Posterior vena cava (tissue), 2 donors: ENCODE results near the gene PYURF. TPM values are rescaled to one million over a fixed set of nuclear protein-coding genes. Genes with fewer than 3 reads are reported as not detected.

ENCODE experiments used
- DNase-seq: peaks from one replicate; pipeline ENCODE4 v3.0.0-alpha.2; 2020; ENCODE audit warnings: low spot score
- intact Hi-C, 2 donors: fragments of 100-400 bp; cut with DNase I; formaldehyde crosslinking; loops; one replicate each; pipeline versions ENCODE4 v1.14.1 to v1.14.2; 2022 to 2023
- long read RNA-seq, 2 donors: library from polyadenylated mRNA; unstranded; transcript quantifications; one replicate each; pipeline ENCODE4 v2.0.0, GENCODE V29; 2020 to 2021
- total RNA-seq, 2 donors: library from RNA; stranded (reverse); fragmentation: NEBNext Ultra II Directional; extraction: Animal tissue kit (Norgen Biotek cat#: 25700); gene quantifications; one replicate each; pipeline ENCODE4 v1.2.1, GENCODE V29; 2021
- donor health status: DM: yes; HTN: yes; CAD: no.
- donor health status: DM: yes; HTN: yes; CAD: no.

The PYURF gene
- total RNA-seq = 10 to 100 TPM; 61.6 to 65.9 TPM
- long read RNA-seq, donor 1, transcript PYURF-201 (2 exons, 1,361 nt) = major isoform, 73 of 73 reads
- long read RNA-seq, donor 1, partial matches to known transcripts = 0 of 73 reads
- long read RNA-seq, donor 1, other reads (novel, unspliced or antisense) = 0 of 73 reads
- long read RNA-seq, donor 2, transcript PYURF-201 (2 exons, 1,361 nt) = major isoform, 499 of 502 reads
- long read RNA-seq, donor 2, partial matches to known transcripts = 0 of 502 reads
- long read RNA-seq, donor 2, other reads (novel, unspliced or antisense) = 3 of 502 reads

DNA sequence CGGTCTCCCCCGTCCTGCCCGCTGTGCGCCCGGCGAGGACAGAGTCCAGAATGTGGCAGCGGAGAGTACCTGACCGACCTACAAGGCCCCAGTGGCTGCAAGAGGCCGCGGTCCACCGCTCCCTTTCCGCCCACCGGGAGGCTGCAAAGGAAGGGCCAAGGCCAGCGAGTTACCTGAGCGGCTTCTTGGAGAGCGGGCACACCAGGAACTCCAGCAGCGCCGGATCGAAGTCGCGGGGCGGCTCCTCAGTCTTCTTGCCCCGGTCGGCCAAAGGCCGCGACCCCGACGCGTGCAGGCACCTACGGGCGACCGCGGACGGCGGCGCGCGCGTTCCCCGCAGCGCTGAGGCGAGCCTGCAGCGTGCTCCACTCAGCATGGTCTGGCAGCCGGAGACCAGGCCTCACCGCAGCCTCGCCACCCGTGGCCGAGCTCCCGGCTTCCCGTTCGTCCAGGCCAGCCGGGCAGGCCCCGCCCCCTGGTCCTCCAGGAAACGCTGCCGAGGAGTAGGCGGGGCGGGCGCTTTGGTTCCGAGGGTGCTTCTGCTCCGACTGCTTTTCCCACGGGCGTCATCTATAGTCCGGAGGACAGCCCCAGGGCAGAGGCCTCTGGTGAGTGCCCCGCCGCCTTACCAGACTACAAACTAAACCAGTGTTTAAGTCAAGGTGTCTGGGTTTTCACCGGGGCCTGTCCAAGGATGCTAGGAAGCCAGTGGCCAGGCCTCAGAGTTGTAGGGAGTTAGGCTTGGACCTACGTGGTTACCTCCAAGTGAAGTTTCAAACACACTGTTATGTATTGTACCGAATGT, at the start of gene PYURF:
PYURF (minus strand) TSS at position 452 of the 805 bp plus-strand sequence; CDS start at position 376, 76 bp downstream.
- intact Hi-C loops = loop anchor here in 1 of 2 donors (10.0 kb wide), 1 partner anchor 141 kb away; no protein-coding TSS in a partner anchor
- peak; percentile 98 for DNase-seq

GRCh38 chr4:88570001-88570400, 46.4 kb upstream of the PYURF start:
- intact Hi-C loops = no loop called here
- no peak for DNase-seq

DNA sequence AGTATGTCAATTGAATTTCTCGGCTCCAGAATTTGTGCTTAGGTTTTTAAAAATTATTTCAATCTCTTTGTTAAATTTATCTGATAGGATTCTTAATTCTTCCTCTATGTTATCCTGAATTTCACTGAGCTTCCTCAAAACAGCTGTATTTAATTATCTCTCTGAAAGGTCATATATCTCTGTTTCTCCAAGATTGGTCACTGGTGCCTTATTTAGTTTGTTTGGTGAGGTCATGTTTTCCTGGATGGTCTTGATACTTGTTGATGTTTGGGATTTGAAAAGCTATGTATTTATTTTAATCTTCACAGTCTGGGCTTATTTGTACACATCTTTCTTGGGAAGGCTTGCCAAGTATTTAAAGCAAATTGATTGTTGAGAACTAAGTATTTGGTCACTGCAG, 44.0 kb upstream of the PYURF start:
- no peak for DNase-seq
- intact Hi-C loops = no loop called here

DNA sequence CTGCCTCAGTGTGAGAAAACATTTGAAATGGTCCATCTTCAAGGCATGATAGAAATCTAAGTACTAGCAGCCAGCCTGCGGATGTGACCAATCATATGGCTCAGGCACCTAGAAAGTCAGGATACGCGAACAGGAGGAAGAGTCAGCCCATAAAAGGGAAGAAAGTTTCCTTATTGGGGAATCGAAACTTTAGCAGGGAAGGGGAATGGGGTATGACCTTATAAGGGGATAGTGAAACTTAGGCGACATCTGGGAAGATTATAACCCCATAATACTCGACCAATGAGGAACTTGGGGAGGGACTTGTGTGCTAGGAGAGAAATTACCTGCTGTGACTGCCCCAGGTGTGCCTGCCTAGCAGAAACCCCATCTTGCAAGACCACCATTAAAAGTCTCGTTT, 26.2 kb upstream of the PYURF start:
- no peak for DNase-seq
- intact Hi-C loops = no loop called here

GRCh38 chr4:88539322-88540068, 15.9 kb upstream of the PYURF start:
- intact Hi-C loops = loop anchor here in 1 of 2 donors (10.0 kb wide), 1 partner anchor 45 kb away; no protein-coding TSS in a partner anchor
- peak; percentile 84 for DNase-seq

GRCh38 chr4:88537709-88538108, 14.1 kb upstream of the PYURF start:
- no peak for DNase-seq
- intact Hi-C loops = loop anchor here in 1 of 2 donors (10.0 kb wide), 1 partner anchor 47 kb away; no protein-coding TSS in a partner anchor

GRCh38 chr4:88535090-88535755, 11.6 kb upstream of the PYURF start:
- intact Hi-C loops = loop anchor here in 1 of 2 donors (10.0 kb wide), 1 partner anchor 50 kb away; no protein-coding TSS in a partner anchor
- no peak for DNase-seq

GRCh38 chr4:88533937-88534750, 10.6 kb upstream of the PYURF start:
- intact Hi-C loops = loop anchor here in 1 of 2 donors (10.0 kb wide), 1 partner anchor 51 kb away; no protein-coding TSS in a partner anchor
- DNase-seq = no peak

GRCh38 chr4:88533088-88533790, 9.7 kb upstream of the PYURF start:
- DNase-seq = no peak
- intact Hi-C loops = loop anchor here in 1 of 2 donors (10.0 kb wide), 1 partner anchor 52 kb away; no protein-coding TSS in a partner anchor

GRCh38 chr4:88531549-88531948, 8.0 kb upstream of the PYURF start:
- no peak for DNase-seq
- intact Hi-C loops = loop anchor here in 1 of 2 donors (10.0 kb wide), 1 partner anchor 53 kb away; no protein-coding TSS in a partner anchor

- intact Hi-C loops = loop anchor here (5.0 to 10.0 kb wide), 2 partner anchors 128 to 136 kb away; no protein-coding TSS in a partner anchor
- no peak for DNase-seq
Observed at GRCh38 chr4:88528861-88529260, 5.3 kb upstream of the PYURF start.

DNA sequence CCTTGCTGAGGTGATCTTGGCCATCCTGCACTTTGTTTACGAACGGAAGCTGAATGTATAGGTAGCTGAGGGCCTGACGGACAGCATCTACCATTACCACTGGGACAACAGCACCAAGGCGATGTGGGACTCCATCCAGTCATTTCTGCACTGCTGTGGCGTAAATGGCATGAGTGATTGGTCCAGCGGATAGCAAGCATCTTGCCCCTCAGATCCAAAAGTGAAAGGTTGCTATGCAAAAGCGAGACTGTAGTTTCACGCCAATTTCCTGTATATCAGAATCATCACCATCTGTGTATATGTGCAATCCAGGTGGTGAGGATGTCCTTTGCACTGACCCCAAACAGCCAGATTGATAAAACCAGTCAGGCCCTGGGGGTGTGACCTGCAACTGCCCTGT, 4.2 kb upstream of the PYURF start:
- intact Hi-C loops = loop anchor here (5.0 to 10.0 kb wide), 2 partner anchors 130 to 137 kb away; no protein-coding TSS in a partner anchor
- no peak for DNase-seq

DNA sequence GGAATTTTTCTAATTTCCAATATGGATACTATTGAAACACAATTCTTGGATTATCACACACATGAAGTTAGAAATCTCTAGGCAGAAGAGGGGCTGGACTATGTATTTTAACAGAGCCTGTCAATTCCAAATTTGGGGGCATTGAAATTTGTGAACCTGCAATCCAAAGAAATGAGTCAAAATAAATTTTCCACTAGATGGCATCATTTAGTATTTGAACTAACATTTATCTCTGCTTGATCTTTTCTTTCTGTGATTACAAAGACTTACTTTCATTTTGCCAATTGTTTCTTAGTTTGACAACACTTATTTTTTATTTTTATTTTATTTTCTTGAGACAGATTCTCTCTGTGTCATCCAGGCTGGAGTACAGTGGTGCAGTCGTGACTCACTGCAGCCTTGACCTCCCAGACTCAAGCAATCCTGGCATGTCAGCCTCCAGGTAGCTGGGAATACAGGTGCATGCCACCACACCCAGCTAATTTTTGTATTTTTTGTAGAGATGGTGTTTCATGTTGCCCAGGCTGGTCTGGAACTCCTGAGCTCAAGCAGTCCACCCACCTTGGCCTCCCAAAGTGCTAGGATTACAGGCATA, 2.7 kb upstream of the PYURF start:
- intact Hi-C loops = loop anchor here (5.0 to 10.0 kb wide), 2 partner anchors 131 to 138 kb away; no protein-coding TSS in a partner anchor
- DNase-seq = no peak

DNA sequence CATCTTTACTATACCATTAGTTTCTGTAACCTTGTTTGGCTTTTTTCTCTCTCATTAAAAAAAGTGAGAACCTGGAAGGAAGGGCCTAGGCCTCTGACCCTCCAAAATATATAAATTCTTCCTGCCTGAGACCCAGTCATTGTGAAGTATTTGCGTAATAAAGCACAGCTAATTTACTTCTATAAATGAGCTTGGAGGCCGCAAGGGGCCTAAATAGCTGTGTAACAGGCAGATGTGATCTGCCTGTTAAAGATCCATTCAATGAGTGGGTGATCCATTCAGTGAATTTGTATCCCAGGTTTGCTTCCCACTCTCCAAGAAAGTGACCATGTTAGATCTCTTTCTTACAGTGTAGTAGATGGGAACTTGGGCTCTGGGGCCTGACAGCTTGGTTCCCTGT, 595 bp upstream of the PYURF start:
- intact Hi-C loops = loop anchor here in 1 of 2 donors (10.0 kb wide), 1 partner anchor 141 kb away; no protein-coding TSS in a partner anchor
- no peak for DNase-seq

- intact Hi-C loops = loop anchor here in 1 of 2 donors (10.0 kb wide), 1 partner anchor 142 kb away; no protein-coding TSS in a partner anchor
- DNase-seq = peak; percentile 81
Observed at GRCh38 chr4:88522702-88523324, 763 bp downstream of the PYURF start.

DNA sequence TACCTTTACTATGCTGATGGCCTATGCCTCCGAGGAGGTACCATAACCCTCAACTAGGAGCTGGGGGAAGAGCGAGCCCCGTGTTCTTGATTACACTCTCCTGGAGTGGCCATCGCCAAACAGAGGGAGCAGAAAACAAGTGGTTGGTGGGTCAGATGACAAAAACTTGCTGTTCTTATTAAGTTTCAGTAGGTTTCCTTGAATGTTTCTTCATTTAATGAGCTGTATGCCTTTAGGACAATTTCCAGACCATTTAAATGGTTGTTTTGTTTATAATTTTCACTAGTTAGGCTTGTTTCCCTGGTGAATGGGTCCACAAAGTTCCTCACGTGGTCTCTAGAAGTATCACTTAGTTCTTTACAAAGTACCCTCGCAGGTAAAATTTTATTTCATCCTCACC, 4.7 kb downstream of the PYURF start:
- intact Hi-C loops = loop anchor here (10.0 kb wide), 2 partner anchors 144 to 154 kb away; partner anchors contain the start of gene HERC6 (in 1 of the 2)
- no peak for DNase-seq
